GM12878 (cell line): ENCODE measurements around the gene ABCB4. TPM values are rescaled to one million over a fixed set of nuclear protein-coding genes. Genes with fewer than 3 reads are reported as not detected.

Experiments used
- ATAC-seq: fragments of 200-7000 bp; cut with Tn5 transposase; 3 replicates; pipeline ENCODE4 v1.9.1; 2020; ENCODE audit warnings: mild to moderate bottlenecking, moderate library complexity
- BruUV-seq: library from RNA; stranded (reverse); fragments of 400-500 nt; replicated peaks from 2 replicates; lab custom pipeline; 2021; lab: Mats Ljungman, UMichigan
- CTCF ChIA-PET: fragments of 300-600 bp; sonication (Branson Sonifier 250); formaldehyde crosslinking; extraction: SDS; loops from one replicate; lab custom pipeline; 2021; ENCODE audit warnings: inconsistent platforms; lab: Yijun Ruan, JAX
- POLR2A ChIA-PET: fragments of 350-600 bp; formaldehyde crosslinking; extraction: SDS; loops from one replicate; lab custom pipeline; 2021; ENCODE audit warnings: inconsistent platforms; lab: Charles Lee
- RAD21 ChIA-PET: fragments of 300-600 bp; sonication (Branson Sonifier 250); formaldehyde crosslinking; loops from one replicate; lab custom pipeline; 2023; ENCODE audit warnings: antibody characterized with exemption; ENCODE audit not compliant: unreplicated experiment; lab: Charles Lee
- SMC1A ChIA-PET: fragments of 300-600 bp; sonication (Branson Sonifier 250); formaldehyde crosslinking; loops from one replicate; lab custom pipeline; 2023; ENCODE audit not compliant: unreplicated experiment, uncharacterized antibody; lab: Charles Lee
- DNase-seq: peaks from one replicate; pipeline ENCODE4 v3.0.0-alpha.2; 2011; ENCODE audit warnings: low read depth, low spot score
- FAIRE-seq: peaks from 3 replicates; lab custom pipeline; 2011; peaks lifted over from hg19 to GRCh38; lab: Jason Lieb, UNC
- H2AFZ ChIP-seq: 2 replicates; pipeline ENCODE4 v1.6.0; 2011; ENCODE audit warnings: low read depth, low read length, control low read depth; ENCODE audit not compliant: control insufficient read depth
- H3K27ac ChIP-seq: 2 replicates; pipeline ENCODE4 v1.5.1; 2011; ENCODE audit warnings: control low read depth; ENCODE audit not compliant: control insufficient read depth, insufficient read depth
- H3K27me3 ChIP-seq, 2 experiments: replicated peaks in 1 of 2; 2 replicates each; pipeline versions ENCODE4 v1.6.0 to v1.6.1; 2011; ENCODE audit warnings: low read length in 1 of 2; ENCODE audit not compliant: control insufficient read depth in 2 of 2, insufficient read depth in 2 of 2
- H3K36me3 ChIP-seq, 2 experiments: 2 replicates each; pipeline ENCODE4 v1.5.1; 2011; ENCODE audit warnings: low read length in 1 of 2; ENCODE audit not compliant: control insufficient read depth in 2 of 2, insufficient read depth in 2 of 2
- H3K4me1 ChIP-seq: 2 replicates; pipeline ENCODE4 v1.6.1; 2011; ENCODE audit warnings: mild to moderate bottlenecking, low read length, moderate library complexity, mixed read lengths; ENCODE audit not compliant: control insufficient read depth, insufficient read depth
- H3K4me2 ChIP-seq: 2 replicates; pipeline ENCODE4 v1.6.0; 2011; ENCODE audit warnings: control low read depth; ENCODE audit not compliant: control insufficient read depth, insufficient read depth
- H3K4me3 ChIP-seq: fragments of 200-600 bp; sonication (generic); 2 replicates; pipeline ENCODE4 v1.5.1; 2016
- H3K79me2 ChIP-seq: 2 replicates; pipeline ENCODE4 v1.6.0; 2011; ENCODE audit warnings: low read length; ENCODE audit not compliant: control insufficient read depth, insufficient read depth
- H3K9ac ChIP-seq: 2 replicates; pipeline ENCODE4 v1.8.0; 2011; ENCODE audit warnings: low read length, control low read depth, mixed read lengths; ENCODE audit not compliant: control insufficient read depth, insufficient read depth
- H3K9me3 ChIP-seq: replicated peaks from 3 replicates; pipeline ENCODE4 v1.5.1; 2011; ENCODE audit warnings: mild to moderate bottlenecking, low read length; ENCODE audit not compliant: control insufficient read depth, insufficient read depth
- H4K20me1 ChIP-seq: 2 replicates; pipeline ENCODE4 v1.6.0; 2011; ENCODE audit not compliant: control insufficient read depth, insufficient read depth
- BMI1 ChIP-seq: fragments of 450-650 bp; IDR thresholded peaks from 2 replicates; pipeline ENCODE4 v1.6.1; 2016; ENCODE audit warnings: mild to moderate bottlenecking, moderate library complexity, borderline replicate concordance
- CBFB ChIP-seq: IDR thresholded peaks from 2 replicates; pipeline ENCODE4 v1.6.1; 2016; ENCODE audit warnings: antibody characterized with exemption, low read depth
- DPF2 ChIP-seq: fragments of 450-650 bp; IDR thresholded peaks from 2 replicates; pipeline ENCODE4 v1.6.1; 2017; ENCODE audit warnings: mild to moderate bottlenecking
- EED ChIP-seq: sonication (generic); IDR thresholded peaks from 2 replicates; pipeline ENCODE4 v1.6.1; 2016; ENCODE audit warnings: antibody characterized with exemption, low read depth
- EGR1 ChIP-seq, 2 experiments: IDR thresholded peaks; 1 replicate in 1 of 2; 2 replicates in 1 of 2; pipeline ENCODE4 v1.6.1; 2011 to 2012; ENCODE audit warnings: low read depth in 2 of 2, low read length in 2 of 2, borderline replicate concordance in 1 of 2, mild to moderate bottlenecking in 1 of 2, moderate library complexity in 1 of 2
- HDAC6 ChIP-seq: fragments of 200-600 bp; sonication (generic); IDR thresholded peaks from one replicate; pipeline ENCODE4 v1.8.0; 2017; ENCODE audit warnings: antibody characterized with exemption; ENCODE audit not compliant: unreplicated experiment
- JUNB ChIP-seq: IDR thresholded peaks from 2 replicates; pipeline ENCODE4 v1.6.1; 2016; ENCODE audit warnings: antibody characterized with exemption, mild to moderate bottlenecking
- JUND ChIP-seq: IDR thresholded peaks from 2 replicates; pipeline ENCODE4 v1.6.1; 2012; ENCODE audit warnings: low read depth, mild to moderate bottlenecking, low read length, improper control_type of control experiment, moderate library complexity
- RCOR1 ChIP-seq: conservative IDR thresholded peaks from 2 replicates; pipeline ENCODE4 v1.6.1; 2012; ENCODE audit warnings: low read depth, low read length, improper control_type of control experiment
- RUNX3 ChIP-seq: IDR thresholded peaks from 2 replicates; pipeline ENCODE4 v1.6.1; 2012; ENCODE audit warnings: low read length, inconsistent platforms
- SREBF1 ChIP-seq: IDR thresholded peaks from 2 replicates; pipeline ENCODE4 v1.6.1; 2012; ENCODE audit warnings: mild to moderate bottlenecking, low read length
- STAT1 ChIP-seq: fragments of 450-650 bp; conservative IDR thresholded peaks from 2 replicates; pipeline ENCODE4 v1.6.1; 2014; ENCODE audit warnings: antibody characterized with exemption, mild to moderate bottlenecking
- TBL1XR1 ChIP-seq: IDR thresholded peaks from 2 replicates; pipeline ENCODE4 v1.6.1; 2012; ENCODE audit warnings: low read depth, low read length, improper control_type of control experiment
- TCF12 ChIP-seq: IDR thresholded peaks from 2 replicates; pipeline ENCODE4 v1.6.1; 2011; ENCODE audit warnings: low read depth, mild to moderate bottlenecking, low read length
- ZNF207 ChIP-seq: fragments of 450-650 bp; IDR thresholded peaks from 2 replicates; pipeline ENCODE4 v1.6.1; 2014; ENCODE audit warnings: antibody characterized with exemption, mild to moderate bottlenecking, borderline replicate concordance
- ZNF622 ChIP-seq: fragments of 450-650 bp; IDR thresholded peaks from 2 replicates; pipeline ENCODE4 v1.6.1; 2017; ENCODE audit warnings: mild to moderate bottlenecking, inconsistent platforms
- WGBS: methylation state at CpG from one replicate; pipeline ENCODE4 v1.1.6; 2016; ENCODE audit warnings: low lambda C conversion rate; ENCODE audit not compliant: insufficient replicate concordance, insufficient coverage; ENCODE audit errors: missing lambda C conversion rate; 5-methylcytosine and 5-hydroxymethylcytosine counted together
- in situ Hi-C: fragments of 300-500 bp; cut with MboI; formaldehyde crosslinking; loops from 9 replicates; pipeline ENCODE4 v1.14.3; 2018; ENCODE audit warnings: mixed read lengths
- intact Hi-C: fragments of 100-400 bp; cut with micrococcal nuclease; formaldehyde crosslinking; loops from one replicate; pipeline ENCODE4 v1.14.2; 2022; ENCODE audit not compliant: unreplicated experiment
- polyA plus RNA-seq, 11 experiments: library from polyadenylated mRNA; depleted of rRNA in 4 of 11; unstranded in 6 of 11; stranded (reverse) in 5 of 11; fragments of >200 nt; fragmentation: Nextera tagmentation in 4 of 11; fragmentation: Illumina TruSeq in 1 of 11; extraction: Ambion mirVana in 4 of 11; extraction: Trizol in 1 of 11; gene quantifications; 1 replicate in 1 of 11; 2 replicates in 10 of 11; pipeline versions ENCODE4 v1.2.1 to v1.2.3, GENCODE V29; 2011 to 2016; ENCODE audit warnings: inconsistent platforms in 2 of 11, missing spikeins in 2 of 11, low read depth in 1 of 11
- total RNA-seq, 4 experiments: library from RNA; depleted of rRNA in 3 of 4; stranded (reverse); fragments of >200 nt in 3 of 4; fragmentation: Illumina TruSeq in 1 of 4; extraction: Trizol in 1 of 4; gene quantifications; 2 replicates each; pipeline versions ENCODE4 v1.2.1 to v1.2.3, GENCODE V29; 2013 to 2021
- TF ChIP-seq, protein P1 (sequence below): IDR thresholded peaks from 2 replicates; pipeline ENCODE4 v1.6.1; 2012; ENCODE audit warnings: low read depth, low read length, improper control_type of control experiment
- TF ChIP-seq, protein P2 (sequence below): fragments of 450-650 bp; IDR thresholded peaks from 2 replicates; pipeline ENCODE4 v1.6.1; 2018; ENCODE audit warnings: borderline replicate concordance, mild to moderate bottlenecking; ENCODE audit not compliant: partially characterized antibody

The ABCB4 gene
- total and polyA plus RNA-seq, 10 of the 15 experiments (the other 5 are each of a cell fraction or from before 2014, with no cell fraction given) = 1.9 to 8.3 (median 4.4) TPM

DNA sequence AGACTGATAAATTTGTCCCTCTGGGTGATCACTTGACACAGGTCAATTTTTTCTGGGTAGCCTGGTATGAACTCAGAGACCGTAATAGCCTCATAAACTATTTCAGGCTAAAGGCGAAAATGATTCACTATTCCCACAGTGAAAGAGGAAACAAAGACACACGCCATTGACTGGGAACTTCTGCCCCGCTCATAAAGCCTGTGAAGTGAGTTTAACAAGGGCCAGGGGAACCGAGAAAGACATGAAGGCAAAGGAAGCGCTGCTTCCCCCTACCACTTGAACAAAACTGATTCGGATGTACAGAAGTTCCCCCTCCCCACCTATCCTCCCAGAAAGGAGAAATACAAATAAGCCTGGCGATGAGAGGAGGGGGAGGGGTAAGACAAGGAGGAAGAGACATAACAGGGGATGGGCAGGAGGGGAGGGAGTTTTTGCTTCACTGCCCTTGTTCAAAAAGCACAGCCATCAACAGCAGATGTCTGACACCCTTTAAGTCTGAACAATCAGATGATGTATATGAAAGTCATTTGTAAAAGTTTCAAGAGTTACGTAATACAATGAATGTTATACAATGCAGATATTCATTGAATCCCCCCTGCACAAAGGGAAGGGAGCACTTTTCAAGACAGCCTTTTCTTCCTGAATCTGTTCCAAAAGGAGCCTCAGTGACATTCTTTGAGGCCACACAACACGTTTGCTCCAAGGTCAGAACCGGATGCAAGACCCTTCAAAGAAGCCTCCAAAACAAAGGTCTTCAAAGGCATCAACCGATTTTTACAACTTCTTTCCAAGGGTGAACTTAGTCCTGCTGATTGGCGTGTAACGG is 734 bp downstream of the ABCB4 start:
- ChIA-PET RAD21 (interaction anchor here (0.8 to 2.6 kb wide), 12 partner anchors 19 to 598 kb away, joined by 3 to 18 read pairs (median 4); partner anchors contain the start of gene ABCB1), CTCF (interaction anchor here (0.9 to 1.2 kb wide), 5 partner anchors 26 to 322 kb away, joined by 3 to 4 read pairs (median 3); partner anchors contain the start of gene DMTF1), SMC1A (interaction anchor here (0.8 to 1.4 kb wide), 13 partner anchors 10 to 257 kb away, joined by 3 to 14 read pairs (median 4); partner anchors contain the start of gene ABCB1), POLR2A (interaction anchor here (0.6 to 1.3 kb wide), 5 partner anchors 12 to 255 kb away, joined by 3 to 4 read pairs (median 3); partner anchors contain the start of genes CROT and TMEM243)
- Histone ChIP-seq H3K27me3 (no peaks in the 10 kb centered on the region), H3K4me3 (peak overlapping the region; percentile 77), H4K20me1 (no peaks in the 10 kb centered on the region), H2AFZ (peak overlapping the region; percentile 78), H3K4me1 (peaks cover 12% of the 10 kb centered on the region), H3K4me2 (peak overlapping the region; percentile 91), H3K36me3 (no peaks in the 10 kb centered on the region), H3K9me3 (no peaks in the 10 kb centered on the region), H3K27ac (peak overlapping the region; percentile 72), H3K79me2 (no peaks in the 10 kb centered on the region), H3K9ac (peak overlapping the region; percentile 70)
- ATAC-seq (peak; percentile 80), DNase-seq (peak; percentile 96), FAIRE-seq (peak; percentile 97)
- BruUV-seq = TSS peak; percentile 86
- 3% methylated on average over 14 of the region's 14 CpGs for WGBS
- intact Hi-C loops (loop anchor here (1.0 to 10.0 kb wide), 8 partner anchors 28 to 452 kb away; partner anchors contain the start of genes CROT, DBF4, DMTF1 and SLC25A40), in situ Hi-C loops (no loop called here)
- peak; percentile 93 for TF ChIP-seq JUNB
- TF ChIP-seq JUND = peak; percentile 55; the same call in 1 of the 2 replicates
- peak; percentile 89 for TF ChIP-seq DPF2
- peak; percentile 92 for TF ChIP-seq EED
- no peak for TF ChIP-seq HDAC6
- no peak for TF ChIP-seq SREBF1
- TF ChIP-seq TCF12 = 0 out of 2 replicates have a peak, but pooled peaks have one; percentile 5
- no peak for TF ChIP-seq ZNF622
- TF ChIP-seq, protein P1, sequence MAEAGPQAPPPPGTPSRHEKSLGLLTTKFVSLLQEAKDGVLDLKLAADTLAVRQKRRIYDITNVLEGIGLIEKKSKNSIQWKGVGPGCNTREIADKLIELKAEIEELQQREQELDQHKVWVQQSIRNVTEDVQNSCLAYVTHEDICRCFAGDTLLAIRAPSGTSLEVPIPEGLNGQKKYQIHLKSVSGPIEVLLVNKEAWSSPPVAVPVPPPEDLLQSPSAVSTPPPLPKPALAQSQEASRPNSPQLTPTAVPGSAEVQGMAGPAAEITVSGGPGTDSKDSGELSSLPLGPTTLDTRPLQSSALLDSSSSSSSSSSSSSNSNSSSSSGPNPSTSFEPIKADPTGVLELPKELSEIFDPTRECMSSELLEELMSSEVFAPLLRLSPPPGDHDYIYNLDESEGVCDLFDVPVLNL = no peak
- TF ChIP-seq BMI1 = peak; percentile 59; the same call in 1 of the 2 replicates
- peak; percentile 43 for TF ChIP-seq CBFB
- TF ChIP-seq EGR1 (IDR thresholded peaks at IDR 0.05; ENCODE audit: borderline replicate concordance in 1 of 2, low read depth in 2 of 2, low read length in 2 of 2) = peak in 1 of 2 experiments; percentile 31; a peak in 1 of 3 replicates
- peak; percentile 80 for TF ChIP-seq TBL1XR1
- TF ChIP-seq STAT1 = no peak
- 0 out of 2 replicates have a peak, but pooled peaks have one; percentile 26 for TF ChIP-seq RCOR1
- TF ChIP-seq RUNX3 = peak; percentile 72
- no peak for TF ChIP-seq ZNF207
- TF ChIP-seq, protein P2, sequence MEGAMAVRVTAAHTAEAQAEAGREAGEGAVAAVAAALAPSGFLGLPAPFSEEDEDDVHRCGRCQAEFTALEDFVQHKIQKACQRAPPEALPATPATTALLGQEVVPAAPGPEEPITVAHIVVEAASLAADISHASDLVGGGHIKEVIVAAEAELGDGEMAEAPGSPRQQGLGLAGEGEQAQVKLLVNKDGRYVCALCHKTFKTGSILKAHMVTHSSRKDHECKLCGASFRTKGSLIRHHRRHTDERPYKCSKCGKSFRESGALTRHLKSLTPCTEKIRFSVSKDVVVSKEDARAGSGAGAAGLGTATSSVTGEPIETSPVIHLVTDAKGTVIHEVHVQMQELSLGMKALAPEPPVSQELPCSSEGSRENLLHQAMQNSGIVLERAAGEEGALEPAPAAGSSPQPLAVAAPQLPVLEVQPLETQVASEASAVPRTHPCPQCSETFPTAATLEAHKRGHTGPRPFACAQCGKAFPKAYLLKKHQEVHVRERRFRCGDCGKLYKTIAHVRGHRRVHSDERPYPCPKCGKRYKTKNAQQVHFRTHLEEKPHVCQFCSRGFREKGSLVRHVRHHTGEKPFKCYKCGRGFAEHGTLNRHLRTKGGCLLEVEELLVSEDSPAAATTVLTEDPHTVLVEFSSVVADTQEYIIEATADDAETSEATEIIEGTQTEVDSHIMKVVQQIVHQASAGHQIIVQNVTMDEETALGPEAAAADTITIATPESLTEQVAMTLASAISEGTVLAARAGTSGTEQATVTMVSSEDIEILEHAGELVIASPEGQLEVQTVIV = no peak
